CD4-positive, alpha-beta T cell (primary cell): ENCODE measurements around the gene CRLF1. TPM values are rescaled to one million over a fixed set of nuclear protein-coding genes. Genes with fewer than 3 reads are reported as not detected.
A peak's percentile ranks its signal among the peaks of the same experiment; 100 is the strongest.

Experiments used
- ATAC-seq: fragments of 200-7000 bp; cut with Tn5 transposase; one replicate; pipeline ENCODE4 v1.10.0; 2022; ENCODE audit warnings: mild to moderate bottlenecking; ENCODE audit not compliant: poor library complexity
- CTCF ChIA-PET: fragments of 350-600 bp; sonication (Branson Sonifier 250); formaldehyde crosslinking; loops from one replicate; lab custom pipeline; 2021; ENCODE audit warnings: antibody characterized with exemption, inconsistent platforms; lab: Charles Lee
- POLR2A ChIA-PET: fragments of 350-600 bp; sonication (Branson Sonifier 250); formaldehyde crosslinking; loops from one replicate; lab custom pipeline; 2021; ENCODE audit warnings: antibody characterized with exemption, inconsistent platforms; lab: Charles Lee
- DNase-seq, 14 experiments: peaks; one replicate each; pipeline ENCODE4 v3.0.0-alpha.2; 2013 to 2020; ENCODE audit warnings: mixed read lengths in 2 of 14
- H3K27ac ChIP-seq, 2 donors: one replicate each; pipeline versions ENCODE4 v1.5.1 to v1.7.0; 2013; ENCODE audit warnings: low read length in 2 of 2, low read depth in 1 of 2, mild to moderate bottlenecking in 1 of 2
- H3K27me3 ChIP-seq, 2 experiments: 1 replicate in 1 of 2; 2 replicates in 1 of 2; pipeline versions ENCODE4 v1.6.1 to v1.7.0; 2013; ENCODE audit warnings: low read length in 2 of 2, control low read depth in 1 of 2, mild to moderate bottlenecking in 1 of 2, moderate library complexity in 1 of 2; ENCODE audit not compliant: insufficient read depth in 2 of 2, control insufficient read depth in 1 of 2
- H3K36me3 ChIP-seq: one replicate; pipeline ENCODE4 v1.6.1; 2013; ENCODE audit warnings: low read length, control low read depth; ENCODE audit not compliant: insufficient read depth
- H3K4me1 ChIP-seq: one replicate; pipeline ENCODE4 v1.6.1; 2013; ENCODE audit warnings: low read length, control low read depth; ENCODE audit not compliant: insufficient read depth
- H3K4me3 ChIP-seq: one replicate; pipeline ENCODE4 v1.5.1; 2013; ENCODE audit warnings: mild to moderate bottlenecking, low read length, moderate library complexity
- H3K9me3 ChIP-seq, 2 experiments: 1 replicate in 1 of 2; 2 replicates in 1 of 2; pipeline versions ENCODE4 v1.6.1 to v1.7.0; 2013; ENCODE audit warnings: low read length in 2 of 2, mild to moderate bottlenecking in 2 of 2, control low read depth in 1 of 2, moderate library complexity in 1 of 2; ENCODE audit not compliant: control insufficient read depth in 1 of 2, insufficient read depth in 1 of 2
- H3K27ac Mint-ChIP-seq: one replicate; pipeline ENCODE4 v1.8.0; 2020; ENCODE audit warnings: mixed read lengths
- H3K27me3 Mint-ChIP-seq: one replicate; pipeline ENCODE4 v1.8.0; 2021; ENCODE audit warnings: mixed read lengths
- H3K36me3 Mint-ChIP-seq: one replicate; pipeline ENCODE4 v1.8.0; 2021; ENCODE audit warnings: low read depth, mixed read lengths
- H3K4me1 Mint-ChIP-seq: one replicate; pipeline ENCODE4 v1.8.0; 2021; ENCODE audit warnings: low read depth, mixed read lengths
- H3K4me3 Mint-ChIP-seq: one replicate; pipeline ENCODE4 v1.8.0; 2020; ENCODE audit warnings: mild to moderate bottlenecking, mixed read lengths
- H3K9me3 Mint-ChIP-seq: one replicate; pipeline ENCODE4 v1.8.0; 2020; ENCODE audit warnings: mixed read lengths
- CTCF ChIP-seq: fragments of 200-600 bp; IDR thresholded peaks from one replicate; pipeline ENCODE4 v1.8.0; 2022; ENCODE audit warnings: antibody characterized with exemption, mild to moderate bottlenecking
- intact Hi-C, 2 experiments: fragments of 100-400 bp; cut with DNase I in 1 of 2; cut with micrococcal nuclease in 1 of 2; formaldehyde crosslinking; loops; one replicate each; pipeline versions ENCODE4 v1.15.1 to v1.9.0; 2023 to 2025; cut with DNase I, micrococcal nuclease
- total RNA-seq, 174 experiments: library from RNA in 2 of 174; stranded (reverse) in 2 of 174; gene quantifications; one replicate each; pipeline ENCODE4 v1.2.3 and lab custom pipeline; 2021 to 2026

CRLF1 gene
- total RNA-seq, 2 experiments from 2014 or later: not detected

GRCh38 chr19:18586306-18586705 is 20.3 kb downstream of the CRLF1 start:
- H3K36me3 Mint-ChIP-seq: peaks cover 8% of the 10 kb centered on the region
- Histone ChIP-seq H3K9me3 (no peaks in the 10 kb centered on the region), H3K4me3 (no peak overlapping the region), H3K4me1 (peaks cover 48% of the 10 kb centered on the region), H3K27me3 (no peaks in the 10 kb centered on the region), H3K27ac (no peak overlapping the region), H3K36me3 (peaks cover 8% of the 10 kb centered on the region)
- intact Hi-C loops: loop anchor here (5.0 kb wide), 2 partner anchors 44 to 64 kb away; partner anchors contain the start of genes FKBP8 (in 2 of the 2) and ELL (in 1 of the 2)
- H3K4me1 Mint-ChIP-seq: peaks cover 42% of the 10 kb centered on the region
- CTCF ChIA-PET: interaction anchor here (1.4 to 1.7 kb wide), 2 partner anchors 8 to 261 kb away, joined by 3 to 7 read pairs; no protein-coding TSS in a partner anchor
- peak overlapping the region; percentile 51 for H3K27ac Mint-ChIP-seq
- TF ChIP-seq CTCF: no peak
- ATAC-seq: no peak
- H3K4me3 Mint-ChIP-seq: peak overlapping the region; percentile 76
- POLR2A ChIA-PET: interaction anchor here (1.1 to 5.9 kb wide), 4 partner anchors 14 to 65 kb away, joined by 3 to 120 read pairs (median 7); partner anchors contain the start of genes ELL, KXD1 and UBA52
- H3K27me3 Mint-ChIP-seq: no peaks in the 10 kb centered on the region
- peak in 1 of 14 experiments; percentile 37 for DNase-seq
- H3K9me3 Mint-ChIP-seq: no peaks in the 10 kb centered on the region

GRCh38 chr19:18580311-18580710 is 26.3 kb downstream of the CRLF1 start:
- Histone ChIP-seq H3K27me3 (no peaks in the 10 kb centered on the region), H3K4me3 (no peak overlapping the region), H3K4me1 (peaks cover 3% of the 10 kb centered on the region), H3K9me3 (no peaks in the 10 kb centered on the region), H3K27ac (no peak overlapping the region), H3K36me3 (peaks cover 26% of the 10 kb centered on the region)
- Mint-ChIP-seq H3K27ac (no peak overlapping the region), H3K4me3 (no peak overlapping the region), H3K36me3 (peaks cover 33% of the 10 kb centered on the region), H3K9me3 (no peaks in the 10 kb centered on the region), H3K27me3 (no peaks in the 10 kb centered on the region), H3K4me1 (peaks cover 2% of the 10 kb centered on the region)
- ChIA-PET POLR2A (interaction anchor here (1.9 kb wide), 1 partner anchor 9 kb away, joined by 6 read pairs; the partner anchor contains the start of gene REX1BD), CTCF (interaction anchor here (0.9 to 1.5 kb wide), 2 partner anchors 8 to 14 kb away, joined by 3 read pairs; no protein-coding TSS in a partner anchor)
- DNase-seq (no peak), ATAC-seq (no peak)
- TF ChIP-seq CTCF: no peak
- intact Hi-C loops: no loop called here

- DNase-seq (no peak), ATAC-seq (no peak)
- ChIA-PET CTCF (no interaction called here), POLR2A (no interaction called here)
- H3K4me3 ChIP-seq: no peak overlapping the region
- peaks cover 14% of the 10 kb centered on the region for H3K4me1 ChIP-seq
- intact Hi-C loops: no loop called here
- Mint-ChIP-seq H3K36me3 (peaks cover 60% of the 10 kb centered on the region), H3K4me3 (no peak overlapping the region), H3K9me3 (no peaks in the 10 kb centered on the region), H3K27me3 (no peaks in the 10 kb centered on the region), H3K27ac (no peak overlapping the region), H3K4me1 (peaks cover 6% of the 10 kb centered on the region)
- TF ChIP-seq CTCF: no peak
- H3K36me3 ChIP-seq: peaks cover 50% of the 10 kb centered on the region
- H3K9me3 ChIP-seq: peaks cover 0 to 4% of the 10 kb centered on the region in 2 experiments
- H3K27ac ChIP-seq: no peak overlapping the region
- no peaks in the 10 kb centered on the region for H3K27me3 ChIP-seq
Measured at GRCh38 chr19:18577365-18577914, 29.2 kb downstream of the CRLF1 start.
